AG04449 (cell line): ENCODE results near the gene CST8.

ENCODE experiments used
- CTCF ChIA-PET: fragments of 350-600 bp; formaldehyde crosslinking; extraction: SDS; loops from one replicate; lab custom pipeline; 2021; ENCODE audit warnings: antibody characterized with exemption; lab: Yijun Ruan, JAX
- POLR2A ChIA-PET: fragments of 400-600, 350-600 bp; formaldehyde crosslinking; extraction: SDS; loops from one replicate; lab custom pipeline; 2020; ENCODE audit warnings: antibody characterized with exemption, inconsistent platforms; lab: Yijun Ruan, JAX
- DNase-seq: peaks from one replicate; pipeline ENCODE4 v3.0.0-alpha.2; 2010; ENCODE audit warnings: low read depth, low spot score
- H3K4me3 ChIP-seq: 2 replicates; pipeline ENCODE4 v1.5.1; 2011; ENCODE audit warnings: low read depth, mild to moderate bottlenecking, control low read depth, low read length
- TF ChIP-seq, protein P1 (sequence below): IDR thresholded peaks from one replicate; pipeline ENCODE4 v1.5.1; 2011; ENCODE audit warnings: mild to moderate bottlenecking, moderate library complexity, low read length, control low read depth, inconsistent platforms; ENCODE audit not compliant: insufficient read depth; ENCODE audit errors: missing control alignments

CST8 gene

DNA sequence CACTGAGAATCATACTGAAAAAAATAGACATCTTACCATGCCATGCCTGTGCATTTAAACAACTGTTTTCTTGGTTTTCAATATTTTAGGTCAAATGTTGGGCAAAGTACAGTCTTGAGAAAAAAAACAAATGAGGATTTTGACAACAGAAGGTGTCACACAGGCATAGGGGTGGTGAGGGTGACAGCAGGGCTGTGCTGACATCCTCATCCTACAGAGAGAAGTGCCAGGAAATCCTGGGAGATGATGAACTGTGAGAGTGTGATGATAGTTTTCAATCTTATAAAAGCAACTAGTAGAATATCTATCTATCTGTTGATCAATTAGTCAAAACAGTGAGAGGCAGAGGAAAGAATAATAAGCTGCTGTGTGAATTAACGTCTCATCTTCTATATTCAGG, 23.9 kb downstream of the CST8 start:
- DNase-seq = no peak
- TF ChIP-seq, protein P1, sequence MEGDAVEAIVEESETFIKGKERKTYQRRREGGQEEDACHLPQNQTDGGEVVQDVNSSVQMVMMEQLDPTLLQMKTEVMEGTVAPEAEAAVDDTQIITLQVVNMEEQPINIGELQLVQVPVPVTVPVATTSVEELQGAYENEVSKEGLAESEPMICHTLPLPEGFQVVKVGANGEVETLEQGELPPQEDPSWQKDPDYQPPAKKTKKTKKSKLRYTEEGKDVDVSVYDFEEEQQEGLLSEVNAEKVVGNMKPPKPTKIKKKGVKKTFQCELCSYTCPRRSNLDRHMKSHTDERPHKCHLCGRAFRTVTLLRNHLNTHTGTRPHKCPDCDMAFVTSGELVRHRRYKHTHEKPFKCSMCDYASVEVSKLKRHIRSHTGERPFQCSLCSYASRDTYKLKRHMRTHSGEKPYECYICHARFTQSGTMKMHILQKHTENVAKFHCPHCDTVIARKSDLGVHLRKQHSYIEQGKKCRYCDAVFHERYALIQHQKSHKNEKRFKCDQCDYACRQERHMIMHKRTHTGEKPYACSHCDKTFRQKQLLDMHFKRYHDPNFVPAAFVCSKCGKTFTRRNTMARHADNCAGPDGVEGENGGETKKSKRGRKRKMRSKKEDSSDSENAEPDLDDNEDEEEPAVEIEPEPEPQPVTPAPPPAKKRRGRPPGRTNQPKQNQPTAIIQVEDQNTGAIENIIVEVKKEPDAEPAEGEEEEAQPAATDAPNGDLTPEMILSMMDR = no peak
- no peak overlapping the region for H3K4me3 ChIP-seq
- POLR2A ChIA-PET = no interaction called here
- CTCF ChIA-PET = no interaction called here

DNA sequence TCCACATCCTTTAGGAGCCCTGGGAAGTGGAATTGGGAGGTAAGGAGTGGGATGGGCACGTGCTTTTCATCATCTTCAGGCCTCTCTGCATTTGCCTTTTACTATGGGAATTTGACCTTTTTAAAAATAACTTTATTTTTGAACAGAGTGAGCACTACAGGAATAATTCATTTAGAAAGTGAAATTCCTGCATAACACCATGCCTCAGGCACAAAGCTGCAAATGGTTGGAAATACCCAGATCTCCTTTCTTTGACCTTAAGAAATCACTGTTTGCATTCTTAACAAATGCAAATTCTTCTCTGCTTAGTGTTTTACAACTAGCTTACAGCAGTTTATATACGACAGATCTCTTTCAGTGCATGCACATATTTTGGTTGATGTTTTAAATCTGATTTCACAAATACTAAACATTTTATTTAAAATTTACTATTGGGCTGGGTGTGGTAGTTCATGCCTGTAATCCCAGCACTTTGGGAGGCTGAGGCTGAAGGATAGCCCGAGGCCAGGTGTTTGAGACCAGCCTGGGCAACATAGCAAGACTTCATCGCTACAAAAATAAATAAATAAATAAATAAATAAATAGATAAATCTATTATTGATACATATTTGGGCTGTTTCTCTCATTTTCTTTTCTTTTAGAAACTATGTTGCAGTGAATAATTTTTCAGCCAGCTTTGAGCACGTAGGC, 24.5 kb downstream of the CST8 start:
- peak; percentile 29 for DNase-seq
- ChIA-PET CTCF (no interaction called here), POLR2A (no interaction called here)
- no peak overlapping the region for H3K4me3 ChIP-seq
- TF ChIP-seq, protein P1 = no peak

DNA sequence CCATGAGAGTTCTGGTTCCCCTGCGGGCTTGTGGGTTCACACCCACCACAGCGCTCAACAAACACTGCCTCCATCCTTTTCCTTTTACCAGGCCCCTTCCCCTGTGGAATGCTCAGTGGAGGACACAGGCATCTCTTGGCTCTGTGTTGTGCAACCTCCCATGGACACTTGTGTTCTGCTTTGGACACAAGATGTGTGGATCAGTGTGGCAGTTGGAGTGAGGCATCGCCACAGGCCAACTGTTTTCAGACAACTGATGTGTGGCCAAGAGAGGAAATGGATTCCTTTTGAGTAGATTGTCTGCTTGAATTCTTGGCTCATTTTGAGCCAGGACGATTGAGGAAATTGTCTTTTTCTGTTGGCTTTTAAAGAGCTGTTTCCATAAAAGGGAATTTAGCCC, 26.8 kb downstream of the CST8 start:
- no peak overlapping the region for H3K4me3 ChIP-seq
- TF ChIP-seq, protein P1 = no peak
- DNase-seq = no peak
- POLR2A ChIA-PET = no interaction called here
- CTCF ChIA-PET = no interaction called here

DNA sequence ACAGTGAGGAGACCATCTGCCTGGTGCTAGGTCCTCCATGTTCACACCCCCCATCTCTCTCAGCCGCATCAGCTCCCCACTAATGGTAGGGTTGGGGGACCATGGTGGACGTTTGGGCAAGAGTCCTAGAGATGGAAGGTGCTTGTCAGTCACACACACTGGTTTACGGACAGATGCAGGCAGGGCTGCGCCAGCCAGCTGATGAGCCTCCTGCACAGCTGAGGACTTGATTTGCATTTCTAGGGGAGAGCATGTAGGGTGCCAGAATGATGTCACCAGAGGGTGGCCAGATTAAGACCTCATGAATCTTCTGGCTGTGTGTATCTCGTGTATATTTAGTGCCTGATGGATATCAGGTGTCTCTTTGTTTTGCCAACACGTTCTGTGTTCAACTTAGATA, 28.6 kb downstream of the CST8 start:
- TF ChIP-seq, protein P1 = no peak
- no peak overlapping the region for H3K4me3 ChIP-seq
- no peak for DNase-seq
- ChIA-PET POLR2A (no interaction called here), CTCF (no interaction called here)

DNA sequence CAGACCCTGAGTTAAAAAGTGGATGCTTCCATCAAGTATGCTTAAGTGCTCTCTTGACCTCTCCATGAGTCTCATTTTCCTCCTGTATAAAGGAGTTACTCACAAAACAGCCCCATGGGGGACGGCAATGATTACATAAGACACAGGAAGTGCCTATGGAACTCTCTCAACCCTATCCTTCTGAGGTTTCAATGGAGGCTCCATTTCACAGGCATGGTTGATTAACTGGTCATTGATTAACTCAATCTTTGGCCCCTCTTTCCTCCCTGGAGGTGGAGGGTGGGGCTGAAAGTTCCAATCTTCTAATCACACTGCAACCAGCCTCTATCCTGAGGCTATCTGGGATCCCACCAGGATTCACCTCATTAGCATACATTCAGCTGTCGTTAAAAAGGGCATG, 29.3 kb downstream of the CST8 start:
- CTCF ChIA-PET = no interaction called here
- POLR2A ChIA-PET = no interaction called here
- H3K4me3 ChIP-seq = no peak overlapping the region
- TF ChIP-seq, protein P1 = no peak
- DNase-seq = no peak

DNA sequence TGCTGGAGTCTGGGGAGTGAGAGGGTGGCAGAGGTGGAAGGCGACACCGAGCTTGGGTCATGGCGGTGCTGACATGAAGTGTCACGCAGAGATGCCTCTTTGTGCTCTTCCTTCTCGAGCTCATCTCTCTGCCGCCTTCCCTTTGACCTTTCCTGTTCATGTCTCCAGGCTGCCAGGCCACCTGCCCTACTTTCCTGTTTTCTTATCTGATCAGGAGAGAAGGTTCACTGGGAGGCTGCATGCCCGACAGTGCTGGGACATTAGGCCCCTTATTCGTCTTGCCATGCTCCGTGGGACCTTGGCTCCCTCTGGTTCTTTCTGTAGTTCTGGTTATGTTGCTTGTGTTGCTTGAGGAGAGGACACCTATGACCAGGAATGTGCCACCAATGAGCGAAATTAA, 33.2 kb downstream of the CST8 start:
- ChIA-PET CTCF (no interaction called here), POLR2A (no interaction called here)
- H3K4me3 ChIP-seq = no peak overlapping the region
- DNase-seq = no peak
- TF ChIP-seq, protein P1 = no peak
